GM12878 (cell line): ENCODE results near the gene SPC24.

ENCODE experiments used
- CREM ChIP-seq: IDR thresholded peaks from 2 replicates; pipeline ENCODE4 v1.6.1; 2014; ENCODE audit warnings: antibody characterized with exemption, low read depth
- SIN3A ChIP-seq: IDR thresholded peaks from 2 replicates; pipeline ENCODE4 v1.6.1; 2012; ENCODE audit warnings: low read depth, low read length, improper control_type of control experiment
- ZBTB40 ChIP-seq: fragments of 450-650 bp; IDR thresholded peaks from 2 replicates; pipeline ENCODE4 v1.6.1; 2016; ENCODE audit warnings: mild to moderate bottlenecking, moderate library complexity, borderline replicate concordance
- ZZZ3 ChIP-seq: IDR thresholded peaks from 2 replicates; pipeline ENCODE4 v1.6.1; 2011; ENCODE audit warnings: low read depth; ENCODE audit not compliant: control insufficient read depth, insufficient read length

- TF ChIP-seq CREM: no peak
- TF ChIP-seq ZZZ3: no peak
- TF ChIP-seq ZBTB40: no peak
- no peak for TF ChIP-seq SIN3A
These were observed 14.5 kb upstream of the SPC24 start for GRCh38 chr19:11169896-11170678.
